Measurements from ENCODE around the gene PAPPA. TPM values are rescaled to one million over a fixed set of nuclear protein-coding genes. Genes with fewer than 3 reads are reported as not detected.

PAPPA gene
- total RNA-seq, 1 experiment from 2014 or later: 0.17 TPM

- Histone ChIP-seq H3K23ac (ENCODE audit: insufficient read length, low read depth, low read length) (no peak overlapping the region), H3K27ac (ENCODE audit: insufficient read length, low read depth, low read length) (no peak overlapping the region), H4K91ac (ENCODE audit: insufficient read length, low read depth, low read length) (no peak overlapping the region), H4K5ac (ENCODE audit: insufficient read length, low read depth, low read length) (no peak overlapping the region), H2AK5ac (ENCODE audit: insufficient read length, low read length) (no peak overlapping the region), H3K4me1 (ENCODE audit: insufficient read depth, low read length) (peaks cover 5% of the 10 kb centered on the region), H3K79me1 (ENCODE audit: insufficient read depth, low read depth, low read length, poor library complexity, severe bottlenecking) (no peaks in the 10 kb centered on the region), H2BK15ac (ENCODE audit: low read depth, low read length) (no peak overlapping the region), H2BK120ac (ENCODE audit: low read depth, low read length, poor library complexity, severe bottlenecking) (no peak overlapping the region), H4K20me1 (ENCODE audit: control insufficient read depth, insufficient read depth, insufficient read length) (no peaks in the 10 kb centered on the region), H3K27me3 (ENCODE audit: insufficient read depth, low read length) (no peaks in the 10 kb centered on the region), H2BK12ac (ENCODE audit: insufficient read length, low read depth, low read length) (no peak overlapping the region), H3K14ac (ENCODE audit: insufficient read depth, low read length) (no peak overlapping the region), H3K9me3 (ENCODE audit: control insufficient read depth, low read depth, low read length) (no peaks in the 10 kb centered on the region), H2AFZ (ENCODE audit: low read length) (no peak overlapping the region), H3K18ac (ENCODE audit: insufficient read length, low read depth, low read length) (no peak overlapping the region), H3K56ac (ENCODE audit: insufficient read length, low read depth, low read length) (no peak overlapping the region), H2BK5ac (ENCODE audit: insufficient read length, low read length) (no peak overlapping the region), H3K9ac (ENCODE audit: extremely low read depth, insufficient read length, low read length) (no peak overlapping the region), H3K79me2 (ENCODE audit: insufficient read depth, low read length) (no peaks in the 10 kb centered on the region), H3T11ph (ENCODE audit: low read length) (no peak overlapping the region), H3K4ac (ENCODE audit: low read depth, low read length) (no peak overlapping the region), H3K4me2 (ENCODE audit: insufficient read depth, insufficient read length, low read length) (no peak overlapping the region), H3K23me2 (ENCODE audit: insufficient read length, low read depth, low read length, poor library complexity, severe bottlenecking) (no peaks in the 10 kb centered on the region), H2BK20ac (ENCODE audit: low read depth, low read length, poor library complexity, severe bottlenecking) (no peak overlapping the region), H4K8ac (replicated peaks; ENCODE audit: insufficient read length, low read depth, low read length) (no peak overlapping the region)
- WGBS (ENCODE audit: extremely low coverage, insufficient read length, low lambda C conversion rate): no CpG with 5 or more reads among the region's 2 CpGs
- Mint-ChIP-seq H3K9me3 (peaks cover 0 to 3% of the 10 kb centered on the region in 2 experiments; a peak in 2 of 5 replicates), H3K4me3 (no peak overlapping the region), H3K36me3 (ENCODE audit: insufficient read depth in 1 of 3, low read depth in 3 of 3) (no peaks in the 10 kb centered on the region), H3K27me3 (ENCODE audit: low read depth) (peaks cover 13% of the 10 kb centered on the region), H3K27ac (no peak overlapping the region), H3K4me1 (peaks cover 35 to 43% of the 10 kb centered on the region in 2 experiments)
- no peak for DNase-seq
- TF ChIP-seq, protein P1, sequence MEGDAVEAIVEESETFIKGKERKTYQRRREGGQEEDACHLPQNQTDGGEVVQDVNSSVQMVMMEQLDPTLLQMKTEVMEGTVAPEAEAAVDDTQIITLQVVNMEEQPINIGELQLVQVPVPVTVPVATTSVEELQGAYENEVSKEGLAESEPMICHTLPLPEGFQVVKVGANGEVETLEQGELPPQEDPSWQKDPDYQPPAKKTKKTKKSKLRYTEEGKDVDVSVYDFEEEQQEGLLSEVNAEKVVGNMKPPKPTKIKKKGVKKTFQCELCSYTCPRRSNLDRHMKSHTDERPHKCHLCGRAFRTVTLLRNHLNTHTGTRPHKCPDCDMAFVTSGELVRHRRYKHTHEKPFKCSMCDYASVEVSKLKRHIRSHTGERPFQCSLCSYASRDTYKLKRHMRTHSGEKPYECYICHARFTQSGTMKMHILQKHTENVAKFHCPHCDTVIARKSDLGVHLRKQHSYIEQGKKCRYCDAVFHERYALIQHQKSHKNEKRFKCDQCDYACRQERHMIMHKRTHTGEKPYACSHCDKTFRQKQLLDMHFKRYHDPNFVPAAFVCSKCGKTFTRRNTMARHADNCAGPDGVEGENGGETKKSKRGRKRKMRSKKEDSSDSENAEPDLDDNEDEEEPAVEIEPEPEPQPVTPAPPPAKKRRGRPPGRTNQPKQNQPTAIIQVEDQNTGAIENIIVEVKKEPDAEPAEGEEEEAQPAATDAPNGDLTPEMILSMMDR (conservative IDR thresholded peaks at IDR 0.05): no peak
These were observed 168.9 kb downstream of the PAPPA start for GRCh38 chr9:116322521-116322920.

All from H9 (cell line).